ENCODE measurements around the gene MPPED1.

Gene MPPED1

DNA sequence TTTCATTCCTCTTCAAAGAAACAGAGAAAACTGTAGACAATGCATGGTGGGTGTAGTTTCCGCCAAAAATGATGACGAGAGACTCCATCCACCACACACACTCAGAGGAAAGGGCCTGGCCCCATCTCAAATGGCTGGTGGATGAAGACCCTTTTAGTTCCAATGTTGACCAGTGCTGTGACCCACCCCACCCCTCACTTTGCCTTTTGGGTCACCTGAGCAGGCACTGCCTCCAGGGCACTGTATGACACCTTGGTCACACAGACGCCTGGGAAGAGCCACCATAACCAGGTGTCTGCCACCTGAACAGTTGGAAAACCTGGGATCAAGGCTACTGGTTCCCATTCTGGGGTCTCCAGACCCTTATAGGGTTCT lies 121.3 kb downstream of the MPPED1 start:
- H3K27ac ChIP-seq (ENCODE audit: low read length) = no peak overlapping the region
- no peaks in the 10 kb centered on the region for H3K4me1 ChIP-seq (ENCODE audit: insufficient read depth, low read length)
- peaks cover 7% of the 10 kb centered on the region for H3K27me3 ChIP-seq (ENCODE audit: insufficient read depth, low read length, poor library complexity)
- no peaks in the 10 kb centered on the region for H4K20me1 ChIP-seq (ENCODE audit: insufficient read depth, low read length)
- no peaks in the 10 kb centered on the region for H3K79me2 ChIP-seq (ENCODE audit: insufficient read depth, low read length)
- H3K9me3 ChIP-seq (ENCODE audit: insufficient read depth, low read length, severe bottlenecking) = no peaks in the 10 kb centered on the region
- no peak overlapping the region for H3K4me3 ChIP-seq (ENCODE audit: low read depth in 1 of 2, low read length in 2 of 2)
- ATAC-seq (ENCODE audit: insufficient read depth, low read depth) = no peak
- no peak for TF ChIP-seq EZH2 (IDR thresholded peaks at IDR 0.05; ENCODE audit: borderline replicate concordance, low read depth, low read length, severe bottlenecking)
- TF ChIP-seq, protein P1, sequence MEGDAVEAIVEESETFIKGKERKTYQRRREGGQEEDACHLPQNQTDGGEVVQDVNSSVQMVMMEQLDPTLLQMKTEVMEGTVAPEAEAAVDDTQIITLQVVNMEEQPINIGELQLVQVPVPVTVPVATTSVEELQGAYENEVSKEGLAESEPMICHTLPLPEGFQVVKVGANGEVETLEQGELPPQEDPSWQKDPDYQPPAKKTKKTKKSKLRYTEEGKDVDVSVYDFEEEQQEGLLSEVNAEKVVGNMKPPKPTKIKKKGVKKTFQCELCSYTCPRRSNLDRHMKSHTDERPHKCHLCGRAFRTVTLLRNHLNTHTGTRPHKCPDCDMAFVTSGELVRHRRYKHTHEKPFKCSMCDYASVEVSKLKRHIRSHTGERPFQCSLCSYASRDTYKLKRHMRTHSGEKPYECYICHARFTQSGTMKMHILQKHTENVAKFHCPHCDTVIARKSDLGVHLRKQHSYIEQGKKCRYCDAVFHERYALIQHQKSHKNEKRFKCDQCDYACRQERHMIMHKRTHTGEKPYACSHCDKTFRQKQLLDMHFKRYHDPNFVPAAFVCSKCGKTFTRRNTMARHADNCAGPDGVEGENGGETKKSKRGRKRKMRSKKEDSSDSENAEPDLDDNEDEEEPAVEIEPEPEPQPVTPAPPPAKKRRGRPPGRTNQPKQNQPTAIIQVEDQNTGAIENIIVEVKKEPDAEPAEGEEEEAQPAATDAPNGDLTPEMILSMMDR (IDR thresholded peaks at IDR 0.05; ENCODE audit: borderline replicate concordance, extremely low read depth, low read length, poor library complexity, severe bottlenecking) = no peak
- no peak overlapping the region for H3K9ac ChIP-seq (ENCODE audit: low read depth, low read length)
- no peaks in the 10 kb centered on the region for H3K36me3 ChIP-seq (ENCODE audit: insufficient read depth, low read length)
- H2AFZ ChIP-seq (ENCODE audit: low read depth, low read length) = no peak overlapping the region
- no peak overlapping the region for H3K4me2 ChIP-seq (ENCODE audit: insufficient read depth, low read length)
- DNase-seq = no peak

DNA sequence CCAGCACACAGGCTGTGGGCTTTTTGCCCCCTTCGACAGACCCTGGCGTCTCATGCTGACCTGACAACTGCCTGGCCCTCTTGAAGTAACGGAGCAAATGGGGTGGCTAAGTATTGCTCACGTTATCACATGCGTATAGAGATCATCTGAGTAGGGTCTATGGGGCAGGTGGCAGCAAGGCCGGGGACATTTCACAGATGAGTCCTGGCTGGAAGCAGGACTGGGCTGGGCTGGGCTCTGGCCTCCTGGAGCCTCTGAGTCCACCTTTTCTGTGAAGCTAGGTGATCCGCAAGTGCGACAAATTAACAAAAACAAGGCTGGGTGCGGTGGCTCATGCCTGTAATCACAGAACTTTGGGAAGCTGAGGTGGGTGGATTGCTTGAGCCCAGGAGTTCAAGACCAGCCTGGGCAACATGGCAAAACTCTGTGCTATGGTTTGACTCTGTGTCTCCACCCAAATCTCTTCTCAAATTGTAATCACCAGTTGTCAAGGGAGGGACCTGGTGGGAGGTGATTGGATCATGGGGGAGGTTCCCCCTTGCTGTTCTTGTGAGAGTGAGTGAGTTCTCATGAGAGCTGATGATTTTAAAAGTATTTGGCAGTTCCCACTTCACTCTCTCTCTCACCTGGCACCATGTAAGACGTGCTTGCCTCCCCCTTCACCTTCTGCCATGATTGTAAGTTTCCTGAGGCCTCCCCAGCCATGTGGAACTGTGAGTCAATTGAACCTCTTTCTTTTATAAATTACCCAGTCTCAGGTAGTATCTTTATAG lies 122.0 kb downstream of the MPPED1 start:
- no peaks in the 10 kb centered on the region for H3K36me3 ChIP-seq (ENCODE audit: insufficient read depth, low read length)
- H3K9me3 ChIP-seq (ENCODE audit: insufficient read depth, low read length, severe bottlenecking) = no peaks in the 10 kb centered on the region
- DNase-seq = no peak
- H3K27me3 ChIP-seq (ENCODE audit: insufficient read depth, low read length, poor library complexity) = peaks cover 7% of the 10 kb centered on the region
- TF ChIP-seq, protein P1 (IDR thresholded peaks at IDR 0.05; ENCODE audit: borderline replicate concordance, extremely low read depth, low read length, poor library complexity, severe bottlenecking) = no peak
- TF ChIP-seq EZH2 (IDR thresholded peaks at IDR 0.05; ENCODE audit: borderline replicate concordance, low read depth, low read length, severe bottlenecking) = no peak
- H3K4me3 ChIP-seq (ENCODE audit: low read depth in 1 of 2, low read length in 2 of 2) = no peak overlapping the region
- no peak overlapping the region for H3K4me2 ChIP-seq (ENCODE audit: insufficient read depth, low read length)
- H3K79me2 ChIP-seq (ENCODE audit: insufficient read depth, low read length) = no peaks in the 10 kb centered on the region
- no peak overlapping the region for H2AFZ ChIP-seq (ENCODE audit: low read depth, low read length)
- H4K20me1 ChIP-seq (ENCODE audit: insufficient read depth, low read length) = no peaks in the 10 kb centered on the region
- ATAC-seq (ENCODE audit: insufficient read depth, low read depth) = no peak
- H3K9ac ChIP-seq (ENCODE audit: low read depth, low read length) = no peak overlapping the region
- no peak overlapping the region for H3K27ac ChIP-seq (ENCODE audit: low read length)
- no peaks in the 10 kb centered on the region for H3K4me1 ChIP-seq (ENCODE audit: insufficient read depth, low read length)

DNA sequence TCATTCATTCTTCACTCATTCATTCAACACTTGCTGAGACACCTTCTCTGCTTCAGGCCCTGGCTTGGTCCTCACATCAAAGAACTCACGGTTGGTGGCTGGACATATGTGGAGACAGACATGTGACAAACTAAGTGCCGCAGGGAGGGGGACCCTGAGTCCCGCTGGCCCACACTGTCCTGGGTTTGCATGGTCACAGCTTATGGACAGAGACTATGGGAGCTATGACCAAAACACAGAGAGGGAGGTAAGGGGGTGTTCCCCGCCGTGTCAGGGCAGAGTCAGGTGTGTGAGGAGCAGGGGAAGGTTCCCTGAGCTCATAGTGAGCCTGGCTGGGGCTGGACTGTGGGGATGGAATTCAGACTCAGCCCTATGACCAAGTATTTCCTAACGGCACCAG lies 123.1 kb downstream of the MPPED1 start:
- H3K27ac ChIP-seq (ENCODE audit: low read length) = no peak overlapping the region
- no peaks in the 10 kb centered on the region for H3K9me3 ChIP-seq (ENCODE audit: insufficient read depth, low read length, severe bottlenecking)
- DNase-seq = no peak
- TF ChIP-seq, protein P1 (IDR thresholded peaks at IDR 0.05; ENCODE audit: borderline replicate concordance, extremely low read depth, low read length, poor library complexity, severe bottlenecking) = no peak
- no peak for TF ChIP-seq EZH2 (IDR thresholded peaks at IDR 0.05; ENCODE audit: borderline replicate concordance, low read depth, low read length, severe bottlenecking)
- no peak overlapping the region for H2AFZ ChIP-seq (ENCODE audit: low read depth, low read length)
- no peaks in the 10 kb centered on the region for H3K4me1 ChIP-seq (ENCODE audit: insufficient read depth, low read length)
- H3K9ac ChIP-seq (ENCODE audit: low read depth, low read length) = no peak overlapping the region
- no peak for ATAC-seq (ENCODE audit: insufficient read depth, low read depth)
- no peak overlapping the region for H3K4me3 ChIP-seq (ENCODE audit: low read depth in 1 of 2, low read length in 2 of 2)
- H3K27me3 ChIP-seq (ENCODE audit: insufficient read depth, low read length, poor library complexity) = peaks cover 7% of the 10 kb centered on the region
- no peak overlapping the region for H3K4me2 ChIP-seq (ENCODE audit: insufficient read depth, low read length)
- no peaks in the 10 kb centered on the region; the same call in 1 of the 2 replicates for H4K20me1 ChIP-seq (ENCODE audit: insufficient read depth, low read length)
- H3K79me2 ChIP-seq (ENCODE audit: insufficient read depth, low read length) = no peaks in the 10 kb centered on the region
- no peaks in the 10 kb centered on the region for H3K36me3 ChIP-seq (ENCODE audit: insufficient read depth, low read length)
